Measurements from ENCODE around the gene CREM. TPM values are rescaled to one million over a fixed set of nuclear protein-coding genes. Genes with fewer than 3 reads are reported as not detected.
A peak's percentile ranks its signal among the peaks of the same experiment; 100 is the strongest.

Gene CREM
- polyA plus RNA-seq, 1 donor from 2014 or later: 18.5 TPM

GRCh38 chr10:35194471-35194870, 67.8 kb downstream of the CREM start:
- Mint-ChIP-seq H3K4me3 (no peak overlapping the region), H3K27me3 (no peaks in the 10 kb centered on the region), H3K9me3 (no peaks in the 10 kb centered on the region), H3K36me3 (peaks cover 2% of the 10 kb centered on the region), H3K27ac (peak overlapping the region in 2 of 3 donors; percentile 89 to 92), H3K4me1 (peaks cover 9 to 13% (median 12%) of the 10 kb centered on the region in 3 donors)

DNA sequence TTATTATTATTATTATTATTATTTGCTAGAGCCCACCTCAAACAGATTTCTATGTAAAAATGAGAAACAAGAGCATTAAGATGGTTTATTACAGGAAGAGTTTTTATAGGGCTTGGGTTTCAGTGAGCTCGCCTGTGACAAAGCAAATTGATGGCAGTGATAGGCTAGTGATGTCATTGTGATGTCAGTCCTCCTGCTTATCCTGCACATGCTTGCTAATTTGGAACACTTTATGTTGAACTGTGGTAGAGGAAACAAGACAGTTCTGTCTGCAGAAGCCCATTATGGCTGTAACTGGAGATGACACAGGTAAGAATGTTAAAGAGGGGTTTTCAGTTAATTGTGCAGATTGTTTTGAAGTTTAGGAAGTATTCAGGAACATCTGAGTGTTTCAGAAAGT, 68.3 kb downstream of the CREM start:
- H3K36me3 Mint-ChIP-seq: peaks cover 2% of the 10 kb centered on the region
- H3K4me3 Mint-ChIP-seq: peak overlapping the region; percentile 79 to 92 (median 88)
- H3K9me3 Mint-ChIP-seq: no peaks in the 10 kb centered on the region
- no peaks in the 10 kb centered on the region for H3K27me3 Mint-ChIP-seq
- H3K4me1 Mint-ChIP-seq: peaks cover 9 to 13% (median 12%) of the 10 kb centered on the region in 3 donors
- H3K27ac Mint-ChIP-seq: peak overlapping the region; percentile 89 to 99 (median 92)

GRCh38 chr10:35195361-35196306, 69.0 kb downstream of the CREM start:
- peaks cover 2% of the 10 kb centered on the region for H3K36me3 Mint-ChIP-seq
- peak overlapping the region; percentile 79 to 92 (median 88) for H3K4me3 Mint-ChIP-seq
- H3K27ac Mint-ChIP-seq: peak overlapping the region; percentile 89 to 99 (median 92)
- no peaks in the 10 kb centered on the region for H3K27me3 Mint-ChIP-seq
- H3K4me1 Mint-ChIP-seq: peaks cover 9 to 13% (median 12%) of the 10 kb centered on the region in 3 donors
- no peaks in the 10 kb centered on the region for H3K9me3 Mint-ChIP-seq

- no peak overlapping the region for H3K27ac Mint-ChIP-seq
- no peaks in the 10 kb centered on the region for H3K9me3 Mint-ChIP-seq
- peaks cover 4 to 7% (median 7%) of the 10 kb centered on the region in 3 donors for H3K4me1 Mint-ChIP-seq
- H3K27me3 Mint-ChIP-seq: no peaks in the 10 kb centered on the region
- no peak overlapping the region for H3K4me3 Mint-ChIP-seq
- no peaks in the 10 kb centered on the region for H3K36me3 Mint-ChIP-seq
Measured at GRCh38 chr10:35200487-35200886, 73.8 kb downstream of the CREM start.

DNA sequence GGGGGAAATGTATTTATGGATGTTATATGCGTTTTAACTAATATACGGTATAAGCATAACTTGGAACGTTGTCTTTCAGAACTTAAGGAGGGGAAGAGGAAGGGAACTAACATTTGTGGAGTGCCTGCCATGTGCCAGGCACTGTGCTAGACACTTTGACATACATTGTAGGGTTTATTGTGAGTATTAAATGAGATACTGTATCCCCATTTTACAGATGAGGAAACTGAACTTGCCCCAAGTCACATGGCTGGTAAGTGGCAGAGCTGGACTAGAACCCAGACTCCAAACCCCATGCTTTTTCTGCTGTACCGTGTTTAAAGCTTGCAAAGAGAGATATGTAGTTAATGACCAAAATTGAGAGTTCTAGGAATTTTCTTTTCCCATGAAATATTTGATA, 74.6 kb downstream of the CREM start:
- no peak overlapping the region for H3K4me3 Mint-ChIP-seq
- no peaks in the 10 kb centered on the region for H3K4me1 Mint-ChIP-seq
- H3K27ac Mint-ChIP-seq: peak overlapping the region in 1 of 3 donors; percentile 40
- no peaks in the 10 kb centered on the region for H3K27me3 Mint-ChIP-seq
- H3K9me3 Mint-ChIP-seq: no peaks in the 10 kb centered on the region
- H3K36me3 Mint-ChIP-seq: no peaks in the 10 kb centered on the region

GRCh38 chr10:35202050-35202449, 75.4 kb downstream of the CREM start:
- no peaks in the 10 kb centered on the region for H3K4me1 Mint-ChIP-seq
- H3K27me3 Mint-ChIP-seq: no peaks in the 10 kb centered on the region
- no peak overlapping the region for H3K27ac Mint-ChIP-seq
- no peaks in the 10 kb centered on the region for H3K36me3 Mint-ChIP-seq
- H3K9me3 Mint-ChIP-seq: no peaks in the 10 kb centered on the region
- no peak overlapping the region for H3K4me3 Mint-ChIP-seq

DNA sequence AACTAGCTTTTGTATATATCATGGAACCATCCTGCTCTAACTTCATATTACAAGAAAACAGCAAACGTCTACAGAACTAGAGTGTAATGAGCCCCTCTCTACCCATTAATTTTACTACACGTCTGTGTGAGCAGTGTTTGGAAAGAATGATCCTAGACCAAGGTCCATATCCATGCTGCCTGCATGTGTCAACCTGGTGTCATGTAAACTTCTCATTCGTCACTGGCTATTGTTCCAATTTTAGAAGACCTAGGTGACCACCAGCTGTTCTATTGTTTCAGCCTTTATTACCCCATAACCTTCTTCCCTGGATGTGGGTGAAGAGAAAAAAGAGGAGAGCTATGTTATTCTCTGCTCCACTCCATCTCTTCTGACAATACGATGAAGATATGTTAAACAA, 77.1 kb downstream of the CREM start:
- Mint-ChIP-seq H3K9me3 (no peaks in the 10 kb centered on the region), H3K27me3 (no peaks in the 10 kb centered on the region), H3K4me3 (no peak overlapping the region), H3K27ac (no peak overlapping the region), H3K36me3 (no peaks in the 10 kb centered on the region), H3K4me1 (peaks cover 0 to 5% (median 2%) of the 10 kb centered on the region in 3 donors)

- H3K27ac Mint-ChIP-seq: no peak overlapping the region
- H3K9me3 Mint-ChIP-seq: no peaks in the 10 kb centered on the region
- peaks cover 0 to 11% (median 7%) of the 10 kb centered on the region in 3 donors for H3K4me1 Mint-ChIP-seq
- H3K27me3 Mint-ChIP-seq: no peaks in the 10 kb centered on the region
- no peak overlapping the region for H3K4me3 Mint-ChIP-seq
- no peaks in the 10 kb centered on the region for H3K36me3 Mint-ChIP-seq
Measured at GRCh38 chr10:35204650-35205319, 78.1 kb downstream of the CREM start.

GRCh38 chr10:35206274-35206673, 79.6 kb downstream of the CREM start:
- H3K27me3 Mint-ChIP-seq: no peaks in the 10 kb centered on the region
- peaks cover 2% of the 10 kb centered on the region for H3K36me3 Mint-ChIP-seq
- H3K27ac Mint-ChIP-seq: no peak overlapping the region
- H3K9me3 Mint-ChIP-seq: no peaks in the 10 kb centered on the region
- no peak overlapping the region for H3K4me3 Mint-ChIP-seq
- H3K4me1 Mint-ChIP-seq: peaks cover 0 to 11% (median 7%) of the 10 kb centered on the region in 3 donors

DNA sequence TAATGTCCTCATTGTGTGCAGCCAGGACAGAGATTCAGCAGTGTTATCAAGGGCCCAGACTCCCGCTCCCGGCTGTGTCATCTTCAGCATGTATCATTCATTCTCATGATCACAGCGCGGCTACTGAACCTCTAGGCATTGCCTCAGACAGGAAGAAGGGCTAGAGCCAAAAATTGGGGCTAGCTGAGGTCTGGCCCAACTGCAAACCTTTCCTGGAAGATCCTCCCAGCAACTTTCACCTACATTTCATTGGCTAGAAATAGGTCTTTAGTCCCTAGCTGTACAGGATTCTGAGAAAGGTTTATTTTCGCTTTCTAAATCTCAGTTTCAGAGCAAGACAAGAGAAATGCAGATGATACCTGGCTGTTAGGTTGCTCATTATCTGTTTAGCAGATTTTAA, 81.9 kb downstream of the CREM start:
- peaks cover 2% of the 10 kb centered on the region for H3K36me3 Mint-ChIP-seq
- peak overlapping the region in 1 of 3 donors; percentile 20 for H3K27ac Mint-ChIP-seq
- no peaks in the 10 kb centered on the region for H3K9me3 Mint-ChIP-seq
- peak overlapping the region in 1 of 4 donors; percentile 23 for H3K4me3 Mint-ChIP-seq
- H3K27me3 Mint-ChIP-seq: no peaks in the 10 kb centered on the region
- peaks cover 0 to 11% (median 7%) of the 10 kb centered on the region in 3 donors for H3K4me1 Mint-ChIP-seq

DNA sequence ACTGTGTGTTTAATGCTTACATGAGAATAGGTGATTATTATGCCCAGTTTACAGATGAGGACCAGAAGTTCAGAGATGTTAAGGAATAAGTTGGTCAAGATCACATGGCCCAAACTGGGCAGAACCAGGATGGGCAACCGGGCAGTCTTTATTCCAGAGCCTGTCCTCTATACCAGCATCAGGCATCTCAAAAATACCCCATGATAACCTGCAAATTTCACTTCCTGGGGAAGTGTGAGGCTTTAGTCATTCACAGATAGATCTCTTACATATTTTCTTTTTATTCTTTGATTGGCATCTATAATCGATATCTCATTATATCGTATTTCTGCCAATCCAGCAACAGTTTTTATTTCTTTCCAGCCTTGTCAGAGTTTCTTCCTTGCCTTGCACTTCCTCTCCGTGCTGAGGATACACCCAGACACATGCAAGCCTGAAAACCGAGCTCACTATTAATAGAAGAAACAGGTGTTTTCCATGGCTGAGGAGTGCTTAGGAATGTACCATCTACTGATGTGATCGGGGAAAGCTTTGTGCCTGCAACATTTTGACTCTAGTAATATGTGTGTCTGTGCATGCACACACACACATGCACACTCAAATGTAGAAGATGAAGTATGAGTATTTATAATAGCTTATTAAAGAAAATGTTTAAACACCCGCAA, 82.4 kb downstream of the CREM start:
- peaks cover 0 to 11% (median 7%) of the 10 kb centered on the region in 3 donors for H3K4me1 Mint-ChIP-seq
- H3K36me3 Mint-ChIP-seq: peaks cover 2% of the 10 kb centered on the region

DNA sequence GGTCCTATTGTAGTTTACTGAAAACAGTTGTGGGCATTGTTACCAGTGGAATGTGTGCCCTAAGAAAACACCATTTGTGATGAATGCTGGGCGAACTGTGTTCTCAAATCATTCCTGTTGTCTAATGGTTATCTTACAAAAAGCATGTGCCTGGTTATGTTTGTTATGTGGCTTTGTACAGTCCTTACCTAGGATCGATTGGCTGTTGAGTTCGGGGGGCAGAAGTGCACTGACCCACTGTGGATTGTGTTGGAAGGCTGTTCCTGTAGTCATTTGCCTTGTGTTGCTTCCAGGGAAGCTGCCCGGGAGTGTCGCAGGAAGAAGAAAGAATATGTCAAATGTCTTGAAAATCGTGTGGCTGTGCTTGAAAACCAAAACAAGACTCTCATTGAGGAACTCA, 84.3 kb downstream of the CREM start:
- Mint-ChIP-seq H3K4me1 (peaks cover 0 to 11% (median 7%) of the 10 kb centered on the region in 3 donors), H3K4me3 (no peak overlapping the region), H3K9me3 (no peaks in the 10 kb centered on the region), H3K27ac (no peak overlapping the region), H3K36me3 (peaks cover 2% of the 10 kb centered on the region), H3K27me3 (no peaks in the 10 kb centered on the region)

More for the DNA sequence above, 82.4 kb downstream of the CREM start:
- H3K4me3 Mint-ChIP-seq: peak overlapping the region in 1 of 4 donors; percentile 23
- no peaks in the 10 kb centered on the region for H3K9me3 Mint-ChIP-seq
- H3K27me3 Mint-ChIP-seq: no peaks in the 10 kb centered on the region
- H3K27ac Mint-ChIP-seq: peak overlapping the region in 1 of 3 donors; percentile 20

GRCh38 chr10:35211390-35211789, 84.7 kb downstream of the CREM start:
- Mint-ChIP-seq H3K9me3 (no peaks in the 10 kb centered on the region), H3K36me3 (peaks cover 2% of the 10 kb centered on the region), H3K27me3 (no peaks in the 10 kb centered on the region), H3K27ac (no peak overlapping the region), H3K4me3 (no peak overlapping the region), H3K4me1 (peaks cover 0 to 11% (median 7%) of the 10 kb centered on the region in 3 donors)

GRCh38 chr10:35212856-35213255, 86.2 kb downstream of the CREM start:
- no peak overlapping the region for H3K4me3 Mint-ChIP-seq
- H3K9me3 Mint-ChIP-seq: no peaks in the 10 kb centered on the region
- no peak overlapping the region for H3K27ac Mint-ChIP-seq
- peaks cover 2% of the 10 kb centered on the region for H3K36me3 Mint-ChIP-seq
- H3K27me3 Mint-ChIP-seq: no peaks in the 10 kb centered on the region
- peaks cover 0 to 11% (median 7%) of the 10 kb centered on the region in 3 donors for H3K4me1 Mint-ChIP-seq

DNA sequence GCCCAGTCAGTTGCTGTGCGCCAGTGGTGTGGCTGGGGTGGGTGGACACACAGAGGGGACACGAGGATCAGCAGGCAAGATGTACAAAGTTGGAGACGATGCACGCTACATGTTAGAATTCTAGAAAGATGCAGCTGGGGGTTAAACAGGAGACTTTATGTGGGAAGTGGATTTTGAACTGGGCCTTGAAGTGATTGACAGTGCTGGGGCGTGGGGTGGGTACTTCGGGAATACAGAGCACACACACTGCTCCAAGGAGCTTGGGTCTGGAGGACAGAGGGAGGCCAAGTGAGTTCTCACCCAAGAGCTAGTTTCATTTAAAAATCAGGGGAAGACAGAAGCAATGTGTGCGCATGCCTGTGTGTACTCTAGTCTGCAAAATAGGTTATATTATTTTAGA, 87.1 kb downstream of the CREM start:
- H3K4me3 Mint-ChIP-seq: no peak overlapping the region
- H3K36me3 Mint-ChIP-seq: peaks cover 2% of the 10 kb centered on the region
- peak overlapping the region in 1 of 3 donors; percentile 4 for H3K27ac Mint-ChIP-seq
- H3K27me3 Mint-ChIP-seq: peaks cover 3% of the 10 kb centered on the region
- H3K9me3 Mint-ChIP-seq: no peaks in the 10 kb centered on the region
- peaks cover 5 to 11% (median 8%) of the 10 kb centered on the region in 3 donors for H3K4me1 Mint-ChIP-seq

Measured in IgD-negative memory B cell (primary cell).